Osteoblast (primary cell): ENCODE data around the gene MLKL. TPM values are rescaled to one million over a fixed set of nuclear protein-coding genes. Genes with fewer than 3 reads are reported as not detected.

ENCODE experiments used
- DNase-seq: peaks from one replicate; pipeline ENCODE4 v3.0.0; 2011; ENCODE audit warnings: low spot score, mixed read lengths; ENCODE audit not compliant: insufficient read length; ENCODE audit errors: missing footprints
- H2AFZ ChIP-seq: 2 replicates; pipeline ENCODE4 v1.6.0; 2011; ENCODE audit warnings: mild to moderate bottlenecking, low read length
- H3K27ac ChIP-seq: 2 replicates; pipeline ENCODE4 v1.5.1; 2011; ENCODE audit warnings: mild to moderate bottlenecking, low read depth, low read length, moderate library complexity
- H3K27me3 ChIP-seq: 2 replicates; pipeline ENCODE4 v1.6.0; 2012; ENCODE audit warnings: mild to moderate bottlenecking, control low read depth, inconsistent platforms, low read length, moderate library complexity; ENCODE audit not compliant: insufficient read depth
- H3K36me3 ChIP-seq: 2 replicates; pipeline ENCODE4 v1.5.1; 2011; ENCODE audit warnings: mild to moderate bottlenecking, low read length, control low read depth, moderate library complexity; ENCODE audit not compliant: insufficient read depth
- H3K4me1 ChIP-seq: 2 replicates; pipeline ENCODE4 v1.5.1; 2011; ENCODE audit warnings: mild to moderate bottlenecking, low read length, control low read depth, moderate library complexity; ENCODE audit not compliant: insufficient read depth
- H3K4me2 ChIP-seq: 2 replicates; pipeline ENCODE4 v1.6.0; 2011; ENCODE audit warnings: mild to moderate bottlenecking, low read length; ENCODE audit not compliant: insufficient read depth
- H3K4me3 ChIP-seq: fragments of 200-600 bp; sonication (generic); 3 replicates; pipeline ENCODE4 v1.5.1; 2012; ENCODE audit warnings: mild to moderate bottlenecking, low read length, inconsistent platforms; ENCODE audit not compliant: insufficient read depth
- H3K79me2 ChIP-seq: 2 replicates; pipeline ENCODE4 v1.6.0; 2012; ENCODE audit warnings: mild to moderate bottlenecking, low read length, control low read depth, inconsistent platforms; ENCODE audit not compliant: insufficient read depth
- H3K9me3 ChIP-seq: 2 replicates; pipeline ENCODE4 v1.5.1; 2011; ENCODE audit warnings: low read depth, low read length, control low read depth
- H4K20me1 ChIP-seq: 2 replicates; pipeline ENCODE4 v1.6.0; 2012; ENCODE audit warnings: mild to moderate bottlenecking, low read length, control low read depth; ENCODE audit not compliant: insufficient read depth
- total RNA-seq: library from RNA; depleted of rRNA; stranded (reverse); fragments of >200 nt; gene quantifications from 2 replicates; pipeline ENCODE4 v1.2.3, GENCODE V29; 2012
- TF ChIP-seq, protein P1 (sequence below): IDR thresholded peaks from 2 replicates; pipeline ENCODE4 v1.5.1; 2011; ENCODE audit warnings: mild to moderate bottlenecking, low read depth, low read length, moderate library complexity; ENCODE audit errors: extremely low read depth

The MLKL gene
- total RNA-seq, 1 donor, result 5.1 TPM

GRCh38 chr16:74691093-74691855 lies 9.4 kb downstream of the MLKL start:
- Histone ChIP-seq H3K79me2 (peaks cover 3% of the 10 kb centered on the region), H3K4me2 (peak overlapping the region; percentile 48), H2AFZ (peak overlapping the region; percentile 75), H3K27me3 (no peaks in the 10 kb centered on the region), H3K4me3 (no peak overlapping the region), H4K20me1 (no peaks in the 10 kb centered on the region), H3K4me1 (peaks cover 13% of the 10 kb centered on the region), H3K27ac (peak overlapping the region; percentile 46), H3K36me3 (peaks cover 23% of the 10 kb centered on the region), H3K9me3 (no peaks in the 10 kb centered on the region)
- DNase-seq, result peak; percentile 49
- TF ChIP-seq, protein P1, sequence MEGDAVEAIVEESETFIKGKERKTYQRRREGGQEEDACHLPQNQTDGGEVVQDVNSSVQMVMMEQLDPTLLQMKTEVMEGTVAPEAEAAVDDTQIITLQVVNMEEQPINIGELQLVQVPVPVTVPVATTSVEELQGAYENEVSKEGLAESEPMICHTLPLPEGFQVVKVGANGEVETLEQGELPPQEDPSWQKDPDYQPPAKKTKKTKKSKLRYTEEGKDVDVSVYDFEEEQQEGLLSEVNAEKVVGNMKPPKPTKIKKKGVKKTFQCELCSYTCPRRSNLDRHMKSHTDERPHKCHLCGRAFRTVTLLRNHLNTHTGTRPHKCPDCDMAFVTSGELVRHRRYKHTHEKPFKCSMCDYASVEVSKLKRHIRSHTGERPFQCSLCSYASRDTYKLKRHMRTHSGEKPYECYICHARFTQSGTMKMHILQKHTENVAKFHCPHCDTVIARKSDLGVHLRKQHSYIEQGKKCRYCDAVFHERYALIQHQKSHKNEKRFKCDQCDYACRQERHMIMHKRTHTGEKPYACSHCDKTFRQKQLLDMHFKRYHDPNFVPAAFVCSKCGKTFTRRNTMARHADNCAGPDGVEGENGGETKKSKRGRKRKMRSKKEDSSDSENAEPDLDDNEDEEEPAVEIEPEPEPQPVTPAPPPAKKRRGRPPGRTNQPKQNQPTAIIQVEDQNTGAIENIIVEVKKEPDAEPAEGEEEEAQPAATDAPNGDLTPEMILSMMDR, result no peak

DNA sequence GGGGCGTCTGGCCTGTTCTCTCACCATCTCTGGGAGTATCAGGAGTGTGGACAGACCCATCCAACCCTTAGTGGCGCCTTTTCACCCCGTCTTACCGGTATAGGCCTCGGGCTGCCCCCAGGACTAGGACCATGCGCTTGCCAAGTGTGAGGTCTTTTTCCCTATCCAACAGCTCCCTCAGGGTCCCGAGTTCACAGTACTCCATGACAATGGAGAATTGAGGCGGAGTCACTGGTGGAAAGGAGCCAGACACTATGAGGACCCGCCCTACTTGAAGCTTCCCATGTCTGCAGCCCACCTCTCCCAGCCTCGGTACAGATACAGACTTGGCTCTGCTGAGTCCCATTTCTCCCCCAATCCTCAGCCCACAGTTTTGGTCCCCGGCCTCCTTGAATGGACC lies 18.1 kb downstream of the MLKL start:
- no peak for DNase-seq
- TF ChIP-seq, protein P1, result no peak
- Histone ChIP-seq H3K9me3 (no peaks in the 10 kb centered on the region), H3K79me2 (no peaks in the 10 kb centered on the region), H4K20me1 (no peaks in the 10 kb centered on the region), H3K4me2 (no peak overlapping the region), H3K4me3 (no peak overlapping the region), H3K4me1 (no peaks in the 10 kb centered on the region), H3K36me3 (peaks cover 19% of the 10 kb centered on the region), H3K27me3 (no peaks in the 10 kb centered on the region), H2AFZ (no peak overlapping the region), H3K27ac (no peak overlapping the region)

DNA sequence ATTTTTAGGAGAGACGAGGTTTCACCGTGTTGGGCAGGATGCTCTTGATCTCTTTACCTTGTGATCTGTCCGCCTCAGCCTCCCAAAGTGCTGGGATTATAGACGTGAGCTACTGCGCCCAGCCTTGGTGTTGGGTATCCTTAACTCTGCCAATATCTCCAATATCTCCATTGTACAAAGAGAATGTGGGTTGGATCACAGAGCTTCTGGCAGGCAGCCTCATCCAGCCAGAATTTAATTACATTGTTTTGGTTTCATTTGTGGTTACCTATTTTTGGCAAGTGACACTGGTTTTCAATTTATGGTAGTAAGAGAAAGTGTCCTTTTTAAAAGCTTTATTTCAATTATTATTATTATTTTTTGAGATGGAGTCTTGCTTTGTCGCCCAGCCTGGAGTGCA lies 20.0 kb downstream of the MLKL start:
- no peak overlapping the region for H3K4me3 ChIP-seq
- no peaks in the 10 kb centered on the region for H4K20me1 ChIP-seq
- no peak overlapping the region for H2AFZ ChIP-seq
- H3K4me2 ChIP-seq, result no peak overlapping the region
- no peaks in the 10 kb centered on the region for H3K9me3 ChIP-seq
- no peaks in the 10 kb centered on the region for H3K4me1 ChIP-seq
- no peak overlapping the region for H3K27ac ChIP-seq
- H3K79me2 ChIP-seq, result no peaks in the 10 kb centered on the region
- no peaks in the 10 kb centered on the region for H3K27me3 ChIP-seq
- TF ChIP-seq, protein P1, result no peak
- peaks cover 24% of the 10 kb centered on the region for H3K36me3 ChIP-seq
- DNase-seq, result no peak

DNA sequence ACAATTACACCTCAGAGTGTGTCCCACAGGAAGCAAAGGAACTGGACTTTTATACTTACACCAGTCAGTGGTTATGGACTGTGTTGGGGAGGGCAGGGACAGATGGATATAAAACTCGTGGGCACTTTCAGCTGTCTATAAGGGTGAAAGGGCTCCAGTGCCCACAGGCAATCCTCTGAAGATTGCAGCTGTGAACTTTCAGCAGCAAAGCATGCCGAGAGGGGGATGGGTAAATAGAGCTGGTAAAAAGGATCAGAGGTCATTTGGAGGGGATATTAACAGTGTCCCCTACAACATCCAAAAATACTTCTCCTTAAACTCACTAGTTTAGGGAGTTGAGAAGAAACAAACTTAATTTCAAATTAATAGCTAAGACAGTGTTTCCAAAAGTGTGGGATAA lies 20.7 kb downstream of the MLKL start:
- Histone ChIP-seq H3K79me2 (no peaks in the 10 kb centered on the region), H2AFZ (no peak overlapping the region), H3K36me3 (peaks cover 18% of the 10 kb centered on the region), H3K27me3 (no peaks in the 10 kb centered on the region), H3K27ac (no peak overlapping the region), H3K4me3 (no peak overlapping the region), H3K9me3 (no peaks in the 10 kb centered on the region), H4K20me1 (no peaks in the 10 kb centered on the region), H3K4me2 (no peak overlapping the region), H3K4me1 (no peaks in the 10 kb centered on the region)
- no peak for DNase-seq
- TF ChIP-seq, protein P1, result no peak
